IMR-90 (cell line): Measurements from ENCODE around the gene FAM151A. TPM values are rescaled to one million over a fixed set of nuclear protein-coding genes. Genes with fewer than 3 reads are reported as not detected.

Experiments used
- ATAC-seq: fragments of 200-7000 bp; cut with Tn5 transposase; 2 replicates; pipeline ENCODE4 v1.9.1; 2020; ENCODE audit warnings: low read depth, mild to moderate bottlenecking, moderate library complexity
- BruUV-seq: library from RNA; stranded (reverse); fragments of 400-500 nt; replicated peaks from 2 replicates; lab custom pipeline; 2021; lab: Mats Ljungman, UMichigan
- CTCF ChIA-PET: fragments of 300-600 bp; formaldehyde crosslinking; extraction: SDS; loops from one replicate; lab custom pipeline; 2021; ENCODE audit warnings: antibody characterized with exemption; lab: Yijun Ruan, JAX
- POLR2A ChIA-PET: fragments of 300-600 bp; sonication (Branson Sonifier 250); formaldehyde crosslinking; loops from one replicate; lab custom pipeline; 2022; ENCODE audit warnings: antibody characterized with exemption; ENCODE audit not compliant: unreplicated experiment; lab: Charles Lee
- DNase-seq: peaks from one replicate; pipeline ENCODE4 v3.0.0; 2013
- H2AFZ ChIP-seq: replicated peaks from 2 replicates; pipeline ENCODE3; 2013; ENCODE audit warnings: low read length, mild to moderate bottlenecking; ENCODE audit not compliant: poor library complexity
- H2AK5ac ChIP-seq: 2 replicates; pipeline ENCODE4 v1.6.1; 2013; ENCODE audit warnings: low read depth, low read length, inconsistent platforms
- H2AK9ac ChIP-seq: replicated peaks from 2 replicates; pipeline ENCODE3; 2013; ENCODE audit warnings: mild to moderate bottlenecking, low read depth, low read length, moderate library complexity; ENCODE audit not compliant: poor library complexity
- H2BK120ac ChIP-seq: 2 replicates; pipeline ENCODE4 v1.6.1; 2013; ENCODE audit warnings: low read depth, low read length, inconsistent platforms
- H2BK15ac ChIP-seq: 3 replicates; pipeline ENCODE4 v1.6.1; 2013; ENCODE audit warnings: low read depth, low read length, inconsistent platforms
- H2BK20ac ChIP-seq: 2 replicates; pipeline ENCODE4 v1.6.1; 2013; ENCODE audit warnings: low read depth, mild to moderate bottlenecking, inconsistent platforms, low read length, moderate library complexity
- H2BK5ac ChIP-seq: 2 replicates; pipeline ENCODE4 v1.6.1; 2013; ENCODE audit warnings: mild to moderate bottlenecking, low read depth, low read length, inconsistent platforms; ENCODE audit not compliant: poor library complexity, severe bottlenecking
- H3K14ac ChIP-seq: replicated peaks from 2 replicates; pipeline ENCODE4 v1.6.1; 2013; ENCODE audit warnings: low read depth, low read length, inconsistent platforms
- H3K18ac ChIP-seq: 2 replicates; pipeline ENCODE4 v1.6.1; 2013; ENCODE audit warnings: low read depth, low read length, control low read depth
- H3K23ac ChIP-seq: 2 replicates; pipeline ENCODE4 v1.6.1; 2013; ENCODE audit warnings: low read depth, low read length, inconsistent platforms
- H3K27ac ChIP-seq: 2 replicates; pipeline ENCODE4 v1.5.1; 2013; ENCODE audit warnings: mild to moderate bottlenecking, control low read depth, low read length; ENCODE audit not compliant: insufficient read depth
- H3K27me3 ChIP-seq: 2 replicates; pipeline ENCODE4 v1.6.1; 2013; ENCODE audit warnings: low read length; ENCODE audit not compliant: control insufficient read depth, insufficient read depth
- H3K36me3 ChIP-seq: 2 replicates; pipeline ENCODE4 v1.6.1; 2013; ENCODE audit warnings: low read length, mixed read lengths; ENCODE audit not compliant: control insufficient read depth, insufficient read depth
- H3K4ac ChIP-seq: 2 replicates; pipeline ENCODE4 v1.6.1; 2013; ENCODE audit warnings: low read depth, low read length, inconsistent platforms
- H3K4me1 ChIP-seq: 2 replicates; pipeline ENCODE4 v1.6.1; 2013; ENCODE audit warnings: low read length, mixed read lengths; ENCODE audit not compliant: control insufficient read depth, insufficient read depth
- H3K4me2 ChIP-seq: 2 replicates; pipeline ENCODE4 v1.6.1; 2013; ENCODE audit warnings: low read depth, mild to moderate bottlenecking, control low read depth, low read length, moderate library complexity
- H3K4me3 ChIP-seq: 2 replicates; pipeline ENCODE4 v1.5.1; 2013; ENCODE audit warnings: low read depth, mild to moderate bottlenecking, control low read depth, low read length, moderate library complexity; ENCODE audit not compliant: insufficient read depth
- H3K56ac ChIP-seq: 2 replicates; pipeline ENCODE4 v1.6.1; 2013; ENCODE audit warnings: low read length, inconsistent platforms; ENCODE audit not compliant: insufficient read depth; ENCODE audit errors: extremely low read depth
- H3K79me1 ChIP-seq, 2 experiments: 2 replicates each; pipeline ENCODE4 v1.6.1; 2013; ENCODE audit warnings: low read length in 2 of 2, inconsistent platforms in 1 of 2, low read depth in 1 of 2
- H3K9ac ChIP-seq: 2 replicates; pipeline ENCODE4 v1.6.1; 2013; ENCODE audit warnings: low read depth, low read length, control low read depth
- H3K9me1 ChIP-seq: 2 replicates; pipeline ENCODE4 v1.6.1; 2013; ENCODE audit warnings: low read length, inconsistent platforms; ENCODE audit not compliant: insufficient read depth
- H3K9me3 ChIP-seq: 2 replicates; pipeline ENCODE4 v1.6.1; 2013; ENCODE audit warnings: low read length; ENCODE audit not compliant: control insufficient read depth, insufficient read depth
- H4K20me1 ChIP-seq: 2 replicates; pipeline ENCODE4 v1.6.1; 2013; ENCODE audit warnings: low read length, inconsistent platforms; ENCODE audit not compliant: insufficient read depth
- H4K5ac ChIP-seq: 2 replicates; pipeline ENCODE4 v1.6.1; 2013; ENCODE audit warnings: mild to moderate bottlenecking, low read depth, low read length, control low read depth
- H4K8ac ChIP-seq, 2 experiments: 2 replicates each; pipeline ENCODE4 v1.6.1; 2013; ENCODE audit warnings: low read depth in 2 of 2, low read length in 2 of 2, control low read depth in 1 of 2, inconsistent platforms in 1 of 2
- H4K91ac ChIP-seq: 2 replicates; pipeline ENCODE4 v1.6.1; 2013; ENCODE audit warnings: low read depth, low read length, inconsistent platforms; ENCODE audit not compliant: insufficient read depth
- BHLHE40 ChIP-seq: fragments of 150-350 bp; IDR thresholded peaks from 2 replicates; pipeline ENCODE4 v1.6.1; 2016; ENCODE audit warnings: mild to moderate bottlenecking, low read depth, low read length
- CEBPB ChIP-seq: IDR thresholded peaks from 2 replicates; pipeline ENCODE4 v1.6.1; 2012; ENCODE audit warnings: low read depth, low read length, improper control_type of control experiment
- CHD1 ChIP-seq: IDR thresholded peaks from 2 replicates; pipeline ENCODE4 v1.6.1; 2012; ENCODE audit warnings: low read depth, low read length, improper control_type of control experiment
- MAZ ChIP-seq: IDR thresholded peaks from 2 replicates; pipeline ENCODE4 v1.6.1; 2012; ENCODE audit warnings: low read depth, mild to moderate bottlenecking, low read length, improper control_type of control experiment, moderate library complexity, borderline replicate concordance
- MXI1 ChIP-seq: IDR thresholded peaks from 2 replicates; pipeline ENCODE4 v1.6.1; 2012; ENCODE audit warnings: low read depth, mild to moderate bottlenecking, low read length, moderate library complexity, borderline replicate concordance
- NFE2L2 ChIP-seq: fragments of 150-350 bp; IDR thresholded peaks from 2 replicates; pipeline ENCODE4 v1.6.1; 2016; ENCODE audit warnings: low read depth, mild to moderate bottlenecking, low read length
- POLR2A ChIP-seq: IDR thresholded peaks from 2 replicates; pipeline ENCODE4 v1.6.1; 2012; ENCODE audit warnings: mild to moderate bottlenecking, low read depth, low read length
- RAD21 ChIP-seq: IDR thresholded peaks from 2 replicates; pipeline ENCODE4 v1.6.1; 2012; ENCODE audit warnings: low read length, improper control_type of control experiment
- RCOR1 ChIP-seq: IDR thresholded peaks from 2 replicates; pipeline ENCODE4 v1.6.1; 2012; ENCODE audit warnings: mild to moderate bottlenecking, low read length, improper control_type of control experiment; ENCODE audit not compliant: insufficient replicate concordance
- RFX5 ChIP-seq: IDR thresholded peaks from 2 replicates; pipeline ENCODE4 v1.8.0; 2012; ENCODE audit warnings: low read depth, mild to moderate bottlenecking, low read length, moderate library complexity
- SMC3 ChIP-seq: fragments of 150-350 bp; IDR thresholded peaks from 2 replicates; pipeline ENCODE4 v1.6.1; 2016; ENCODE audit warnings: low read depth, mild to moderate bottlenecking, antibody characterized with exemption, low read length, moderate library complexity
- WGBS, 2 experiments: methylation state at CpG; one replicate each; pipeline versions ENCODE4 v1.1.5 to v1.1.7; 2013; ENCODE audit warnings: missing lambda C conversion rate in 2 of 2; ENCODE audit not compliant: insufficient read length in 1 of 2; ENCODE audit errors: extremely low coverage in 2 of 2; 5-methylcytosine and 5-hydroxymethylcytosine counted together
- dilution Hi-C: fragments of 300-500 bp; cut with HindIII; formaldehyde crosslinking; loops from one replicate; pipeline ENCODE4 v1.14.3; 2018; ENCODE audit warnings: low sequenced_read_pairs; ENCODE audit not compliant: unreplicated experiment
- in situ Hi-C: fragments of 300-500 bp; cut with MboI; formaldehyde crosslinking; loops from 3 replicates; pipeline ENCODE4 v1.14.3; 2019; ENCODE audit warnings: low sequenced_read_pairs, inconsistent platforms, mixed read lengths
- intact Hi-C: fragments of 100-400 bp; cut with micrococcal nuclease; formaldehyde crosslinking; loops from 2 replicates; pipeline ENCODE4 v1.10.0; 2022
- polyA plus RNA-seq, 3 experiments: library from polyadenylated mRNA; depleted of rRNA; stranded (reverse); fragments of >200 nt; gene quantifications; 2 replicates each; pipeline ENCODE4 v1.2.3, GENCODE V29; 2012; ENCODE audit warnings: low replicate concordance in 1 of 3
- total RNA-seq: library from RNA; depleted of rRNA; stranded (reverse); fragments of >200 nt; gene quantifications from 2 replicates; pipeline ENCODE4 v1.2.3, GENCODE V29; 2012
- TF ChIP-seq, protein P1 (sequence below): conservative IDR thresholded peaks from 2 replicates; pipeline ENCODE4 v1.5.1; 2012; ENCODE audit warnings: mild to moderate bottlenecking, low read depth, low read length, improper control_type of control experiment
- TF ChIP-seq, protein P2 (sequence below): fragments of 150-350 bp; IDR thresholded peaks from 2 replicates; pipeline ENCODE4 v1.6.1; 2017; ENCODE audit warnings: mild to moderate bottlenecking, antibody characterized with exemption, low read length, low read depth

Gene FAM151A
- total and polyA plus RNA-seq, 2 of the 4 experiments (the other 2 are of a cell fraction): not detected

DNA sequence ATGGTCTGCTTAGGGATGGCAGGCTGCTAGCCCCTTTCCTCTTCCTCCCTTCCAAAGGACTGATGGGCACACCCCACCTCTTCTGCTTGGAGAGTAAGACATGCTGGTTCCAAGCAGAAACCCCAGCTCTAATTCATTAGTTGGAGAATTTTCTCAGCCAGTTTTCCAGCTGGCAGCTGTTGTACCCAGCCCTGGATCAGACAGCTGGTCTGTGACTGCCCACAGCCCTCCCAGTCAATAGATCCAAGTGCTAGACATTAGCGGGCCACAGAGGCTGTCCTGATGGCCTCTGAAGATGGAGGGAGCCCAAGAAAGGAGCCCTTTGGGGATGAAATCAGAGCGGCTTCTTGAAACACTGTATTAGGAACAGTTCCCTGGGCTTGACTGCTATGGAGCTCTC is 39.5 kb downstream of the FAM151A start:
- CTCF ChIA-PET: no interaction called here
- Histone ChIP-seq H3K9ac (no peak overlapping the region), H3K18ac (no peak overlapping the region), H4K5ac (no peak overlapping the region), H2BK5ac (no peak overlapping the region), H2BK20ac (no peak overlapping the region), H3K14ac (no peak overlapping the region), H4K8ac (no peak overlapping the region), H3K4me3 (no peak overlapping the region), H3K23ac (no peak overlapping the region), H4K20me1 (no peaks in the 10 kb centered on the region), H3K4me1 (peaks cover 3% of the 10 kb centered on the region; the same call in 1 of the 2 replicates), H2AK9ac (no peak overlapping the region), H4K91ac (no peak overlapping the region), H3K27me3 (peaks cover 2% of the 10 kb centered on the region; the same call in 1 of the 2 replicates), H2BK15ac (no peak overlapping the region), H2AFZ (no peak overlapping the region), H3K9me3 (no peaks in the 10 kb centered on the region), H3K27ac (no peak overlapping the region), H3K4ac (no peak overlapping the region), H3K79me1 (no peaks in the 10 kb centered on the region), H2AK5ac (no peak overlapping the region), H3K9me1 (no peaks in the 10 kb centered on the region), H3K36me3 (no peaks in the 10 kb centered on the region), H3K4me2 (no peak overlapping the region), H2BK120ac (no peak overlapping the region), H3K56ac (no peak overlapping the region)
- TF ChIP-seq RFX5 (no peak), SMC3 (no peak), MAZ (no peak), CHD1 (no peak), CEBPB (no peak), BHLHE40 (no peak), RCOR1 (no peak), RAD21 (no peak), POLR2A (no peak), MXI1 (no peak), NFE2L2 (no peak)
- TF ChIP-seq, protein P1, sequence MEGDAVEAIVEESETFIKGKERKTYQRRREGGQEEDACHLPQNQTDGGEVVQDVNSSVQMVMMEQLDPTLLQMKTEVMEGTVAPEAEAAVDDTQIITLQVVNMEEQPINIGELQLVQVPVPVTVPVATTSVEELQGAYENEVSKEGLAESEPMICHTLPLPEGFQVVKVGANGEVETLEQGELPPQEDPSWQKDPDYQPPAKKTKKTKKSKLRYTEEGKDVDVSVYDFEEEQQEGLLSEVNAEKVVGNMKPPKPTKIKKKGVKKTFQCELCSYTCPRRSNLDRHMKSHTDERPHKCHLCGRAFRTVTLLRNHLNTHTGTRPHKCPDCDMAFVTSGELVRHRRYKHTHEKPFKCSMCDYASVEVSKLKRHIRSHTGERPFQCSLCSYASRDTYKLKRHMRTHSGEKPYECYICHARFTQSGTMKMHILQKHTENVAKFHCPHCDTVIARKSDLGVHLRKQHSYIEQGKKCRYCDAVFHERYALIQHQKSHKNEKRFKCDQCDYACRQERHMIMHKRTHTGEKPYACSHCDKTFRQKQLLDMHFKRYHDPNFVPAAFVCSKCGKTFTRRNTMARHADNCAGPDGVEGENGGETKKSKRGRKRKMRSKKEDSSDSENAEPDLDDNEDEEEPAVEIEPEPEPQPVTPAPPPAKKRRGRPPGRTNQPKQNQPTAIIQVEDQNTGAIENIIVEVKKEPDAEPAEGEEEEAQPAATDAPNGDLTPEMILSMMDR: no peak
- TF ChIP-seq, protein P2, sequence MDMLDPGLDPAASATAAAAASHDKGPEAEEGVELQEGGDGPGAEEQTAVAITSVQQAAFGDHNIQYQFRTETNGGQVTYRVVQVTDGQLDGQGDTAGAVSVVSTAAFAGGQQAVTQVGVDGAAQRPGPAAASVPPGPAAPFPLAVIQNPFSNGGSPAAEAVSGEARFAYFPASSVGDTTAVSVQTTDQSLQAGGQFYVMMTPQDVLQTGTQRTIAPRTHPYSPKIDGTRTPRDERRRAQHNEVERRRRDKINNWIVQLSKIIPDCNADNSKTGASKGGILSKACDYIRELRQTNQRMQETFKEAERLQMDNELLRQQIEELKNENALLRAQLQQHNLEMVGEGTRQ: no peak
- DNase-seq (no peak), ATAC-seq (no peak)
- dilution Hi-C loops (no loop called here), in situ Hi-C loops (no loop called here), intact Hi-C loops (no loop called here)
- WGBS, 2 experiments: 60% methylated on average over 1 of the region's 2 CpGs; no CpG with 5 or more reads in 1 of the 2 experiments
- POLR2A ChIA-PET: no interaction called here
- no TSS peak for BruUV-seq
